Neural cell (in vitro differentiated cells): ENCODE measurements around the gene TSGA10IP. TPM values are rescaled to one million over a fixed set of nuclear protein-coding genes. Genes with fewer than 3 reads are reported as not detected.

Source experiments
- H2AFZ ChIP-seq: fragments of 200-600, 300-800 bp; sonication (generic), shearing (Covaris generic); 2 replicates; pipeline ENCODE4 v1.6.0; 2014; ENCODE audit warnings: low read depth, mild to moderate bottlenecking, antibody characterized with exemption, low read length, moderate library complexity
- H3F3A ChIP-seq: fragments of 200-600 bp; shearing (Covaris generic); 2 replicates; pipeline ENCODE4 v1.6.1; 2016; ENCODE audit warnings: mild to moderate bottlenecking, moderate library complexity, mixed read lengths, antibody characterized with exemption, low read length; ENCODE audit not compliant: insufficient read depth, poor library complexity, severe bottlenecking
- H3K27ac ChIP-seq: fragments of 200-600, 300-800 bp; sonication (generic), shearing (Covaris generic); 2 replicates; pipeline ENCODE4 v1.5.1; 2014; ENCODE audit warnings: mild to moderate bottlenecking, low read length, moderate library complexity
- H3K27me3 ChIP-seq: fragments of 300-800, 200-600 bp; sonication (generic), shearing (Covaris generic); 2 replicates; pipeline ENCODE4 v1.6.0; 2014; ENCODE audit warnings: mild to moderate bottlenecking, low read depth, low read length, moderate library complexity; ENCODE audit not compliant: insufficient read depth
- H3K36me3 ChIP-seq: fragments of 300-800, 200-600 bp; sonication (generic), shearing (Covaris generic); 2 replicates; pipeline ENCODE4 v1.5.1; 2014; ENCODE audit warnings: mild to moderate bottlenecking, antibody characterized with exemption, low read length, moderate library complexity; ENCODE audit not compliant: insufficient read depth
- H3K4me2 ChIP-seq: fragments of 300-800, 200-600 bp; sonication (generic), shearing (Covaris generic); 2 replicates; pipeline ENCODE4 v1.6.0; 2014; ENCODE audit warnings: mild to moderate bottlenecking, low read length
- H3K4me3 ChIP-seq: fragments of 300-800, 200-600 bp; sonication (generic), shearing (Covaris generic); 2 replicates; pipeline ENCODE4 v1.5.1; 2014; ENCODE audit warnings: mild to moderate bottlenecking, low read length, moderate library complexity
- H3K79me2 ChIP-seq: fragments of 200-600 bp; shearing (Covaris generic); replicated peaks from 2 replicates; pipeline ENCODE4 v1.6.0; 2014; ENCODE audit warnings: mild to moderate bottlenecking, low read length, moderate library complexity; ENCODE audit not compliant: insufficient read depth
- H3K9ac ChIP-seq: fragments of 300-800, 200-600 bp; sonication (generic), shearing (Covaris generic); 2 replicates; pipeline ENCODE4 v1.6.1; 2016; ENCODE audit warnings: mild to moderate bottlenecking, low read length, mixed read lengths
- H3K9me2 ChIP-seq: fragments of 200-600 bp; shearing (Covaris generic); 2 replicates; pipeline ENCODE4 v1.6.1; 2016; ENCODE audit warnings: mild to moderate bottlenecking, low read length, mixed read lengths; ENCODE audit not compliant: insufficient read depth
- H3K9me3 ChIP-seq: fragments of 200-600, 300-800 bp; sonication (generic), shearing (Covaris generic); 2 replicates; pipeline ENCODE4 v1.6.1; 2016; ENCODE audit warnings: mild to moderate bottlenecking, mixed run types, low read length, moderate library complexity, mixed read lengths
- H4K20me1 ChIP-seq: fragments of 200-600 bp; shearing (Covaris generic); 2 replicates; pipeline ENCODE4 v1.6.1; 2016; ENCODE audit warnings: mild to moderate bottlenecking, mixed run types; ENCODE audit not compliant: insufficient read depth
- CTCF ChIP-seq: fragments of 450-650 bp; IDR thresholded peaks from 2 replicates; pipeline ENCODE4 v1.5.1; 2014; ENCODE audit warnings: antibody characterized with exemption, mild to moderate bottlenecking, moderate library complexity; ENCODE audit not compliant: poor library complexity, severe bottlenecking
- EP300 ChIP-seq: fragments of 450-650 bp; conservative IDR thresholded peaks from 2 replicates; pipeline ENCODE4 v1.6.1; 2014; ENCODE audit warnings: antibody characterized with exemption, mild to moderate bottlenecking, moderate library complexity; ENCODE audit not compliant: poor library complexity, severe bottlenecking
- EZH2 ChIP-seq: fragments of 200-600, 300-800 bp; shearing (Covaris generic), sonication (generic); IDR thresholded peaks from 2 replicates; pipeline ENCODE4 v1.6.1; 2014; ENCODE audit warnings: antibody characterized with exemption, low read length, borderline replicate concordance, mild to moderate bottlenecking; ENCODE audit not compliant: insufficient read depth, poor library complexity, severe bottlenecking
- MXI1 ChIP-seq: fragments of 450-650 bp; conservative IDR thresholded peaks from 2 replicates; pipeline ENCODE4 v1.6.1; 2014; ENCODE audit warnings: antibody characterized with exemption, mild to moderate bottlenecking; ENCODE audit not compliant: poor library complexity, severe bottlenecking
- POLR2AphosphoS5 ChIP-seq: IDR thresholded peaks from 2 replicates; pipeline ENCODE4 v1.6.1; 2012
- RAD21 ChIP-seq: fragments of 450-650 bp; conservative IDR thresholded peaks from 2 replicates; pipeline ENCODE4 v1.6.1; 2014; ENCODE audit warnings: antibody characterized with exemption, mild to moderate bottlenecking, moderate library complexity
- REST ChIP-seq: IDR thresholded peaks from 2 replicates; pipeline ENCODE4 v1.6.1; 2012; ENCODE audit warnings: borderline replicate concordance
- SMC3 ChIP-seq: fragments of 450-650 bp; conservative IDR thresholded peaks from 2 replicates; pipeline ENCODE4 v1.6.1; 2014; ENCODE audit warnings: antibody characterized with exemption, mild to moderate bottlenecking, moderate library complexity; ENCODE audit not compliant: poor library complexity
- TAF1 ChIP-seq: IDR thresholded peaks from 2 replicates; pipeline ENCODE4 v1.6.1; 2012; ENCODE audit warnings: low read depth
- polyA plus RNA-seq: library from polyadenylated mRNA; depleted of rRNA; stranded (reverse); fragments of >200 nt; gene quantifications from 2 replicates; pipeline ENCODE4 v1.2.3, GENCODE V29; 2014

The TSGA10IP gene
- polyA plus RNA-seq, 1 donor from 2014 or later = 0.53 TPM

GRCh38 chr11:65954771-65955170, 9.5 kb downstream of the TSGA10IP start:
- Histone ChIP-seq H3K27me3 (no peaks in the 10 kb centered on the region), H3K36me3 (no peaks in the 10 kb centered on the region), H3K9ac (no peak overlapping the region), H3K4me2 (no peak overlapping the region), H3K79me2 (no peaks in the 10 kb centered on the region), H3F3A (no peaks in the 10 kb centered on the region), H3K4me3 (no peak overlapping the region), H4K20me1 (no peaks in the 10 kb centered on the region), H3K27ac (no peak overlapping the region), H2AFZ (no peak overlapping the region), H3K9me2 (no peaks in the 10 kb centered on the region), H3K9me3 (no peaks in the 10 kb centered on the region)
- TF ChIP-seq TAF1 = no peak
- TF ChIP-seq RAD21 = no peak
- no peak for TF ChIP-seq EP300
- TF ChIP-seq POLR2AphosphoS5 = no peak
- TF ChIP-seq SMC3 = no peak
- TF ChIP-seq REST = no peak
- TF ChIP-seq MXI1 = no peak
- no peak for TF ChIP-seq EZH2
- no peak for TF ChIP-seq CTCF

GRCh38 chr11:65958291-65958690, 13.0 kb downstream of the TSGA10IP start:
- H4K20me1 ChIP-seq = no peaks in the 10 kb centered on the region
- no peak overlapping the region for H3K27ac ChIP-seq
- peaks cover 13% of the 10 kb centered on the region for H3K79me2 ChIP-seq
- no peaks in the 10 kb centered on the region for H3K9me2 ChIP-seq
- H3F3A ChIP-seq = no peaks in the 10 kb centered on the region
- H3K9ac ChIP-seq = no peak overlapping the region
- no peak overlapping the region for H2AFZ ChIP-seq
- no peaks in the 10 kb centered on the region for H3K9me3 ChIP-seq
- no peak overlapping the region for H3K4me2 ChIP-seq
- no peaks in the 10 kb centered on the region for H3K36me3 ChIP-seq
- H3K27me3 ChIP-seq = no peaks in the 10 kb centered on the region
- H3K4me3 ChIP-seq = no peak overlapping the region
- TF ChIP-seq EZH2 = no peak

GRCh38 chr11:65958774-65959420, 13.6 kb downstream of the TSGA10IP start:
- Histone ChIP-seq H3K4me3 (no peak overlapping the region), H3K4me2 (no peak overlapping the region), H3K79me2 (peaks cover 17% of the 10 kb centered on the region), H3K36me3 (no peaks in the 10 kb centered on the region), H4K20me1 (no peaks in the 10 kb centered on the region), H3K9me3 (no peaks in the 10 kb centered on the region), H3K27ac (no peak overlapping the region), H3K27me3 (no peaks in the 10 kb centered on the region), H2AFZ (no peak overlapping the region), H3K9ac (no peak overlapping the region), H3K9me2 (no peaks in the 10 kb centered on the region), H3F3A (no peaks in the 10 kb centered on the region)
- no peak for TF ChIP-seq CTCF
- no peak for TF ChIP-seq MXI1
- no peak for TF ChIP-seq EP300
- no peak for TF ChIP-seq POLR2AphosphoS5
- no peak for TF ChIP-seq SMC3
- TF ChIP-seq EZH2 = no peak
- no peak for TF ChIP-seq REST
- no peak for TF ChIP-seq RAD21
- TF ChIP-seq TAF1 = no peak
